ENCODE measurements around the gene PTP4A2.
"Not testable (repeated sequence)": the region's sequence is repeated elsewhere in the genome, so short reads cannot be mapped to it uniquely, and the experiment has no call there.

PTP4A2 gene

GRCh38 chr1:31931593-31932225 lies 6.5 kb downstream of the PTP4A2 start:
- no peaks in the 10 kb centered on the region for H3K36me3 ChIP-seq (ENCODE audit: control insufficient read depth, insufficient read depth, low read length, severe bottlenecking)
- peak; percentile 71 for DNase-seq (ENCODE audit: low read depth)
- peak overlapping the region; percentile 59 for H3K4me3 ChIP-seq (ENCODE audit: low read length)
- H3K4me1 ChIP-seq (ENCODE audit: control insufficient read depth, insufficient read depth, low read length), result peaks cover 89% of the 10 kb centered on the region
- no peaks in the 10 kb centered on the region for H3K9me3 ChIP-seq (ENCODE audit: control insufficient read depth, low read length)
- H3K27me3 ChIP-seq (replicated peaks; ENCODE audit: control insufficient read depth, insufficient read depth, low read length), result no peaks in the 10 kb centered on the region
- H3K9ac ChIP-seq (ENCODE audit: low read length), result no peak overlapping the region

GRCh38 chr1:31930836-31931592 lies 7.2 kb downstream of the PTP4A2 start:
- no peak overlapping the region for H3K9ac ChIP-seq (ENCODE audit: low read length)
- no peak for DNase-seq (ENCODE audit: low read depth)
- H3K4me1 ChIP-seq (ENCODE audit: control insufficient read depth, insufficient read depth, low read length), result peaks cover 89% of the 10 kb centered on the region
- no peaks in the 10 kb centered on the region for H3K36me3 ChIP-seq (ENCODE audit: control insufficient read depth, insufficient read depth, low read length, severe bottlenecking)
- H3K27me3 ChIP-seq (replicated peaks; ENCODE audit: control insufficient read depth, insufficient read depth, low read length), result no peaks in the 10 kb centered on the region
- no peaks in the 10 kb centered on the region for H3K9me3 ChIP-seq (ENCODE audit: control insufficient read depth, low read length)
- H3K4me3 ChIP-seq (ENCODE audit: low read length), result peak overlapping the region; percentile 59

- Histone ChIP-seq H3K27me3 (replicated peaks; ENCODE audit: control insufficient read depth, insufficient read depth, low read length) (no peaks in the 10 kb centered on the region), H3K4me1 (ENCODE audit: control insufficient read depth, insufficient read depth, low read length) (peaks cover 81% of the 10 kb centered on the region), H3K4me3 (ENCODE audit: low read length) (no peak overlapping the region), H3K9me3 (ENCODE audit: control insufficient read depth, low read length) (no peaks in the 10 kb centered on the region), H3K36me3 (ENCODE audit: control insufficient read depth, insufficient read depth, low read length, severe bottlenecking) (no peaks in the 10 kb centered on the region), H3K9ac (ENCODE audit: low read length) (no peak overlapping the region)
- DNase-seq (ENCODE audit: low read depth), result no peak
Observed at GRCh38 chr1:31927661-31927980, 10.5 kb downstream of the PTP4A2 start.

- DNase-seq (ENCODE audit: low read depth), result no peak
- Histone ChIP-seq H3K4me3 (ENCODE audit: low read length) (no peak overlapping the region), H3K27me3 (replicated peaks; ENCODE audit: control insufficient read depth, insufficient read depth, low read length) (no peaks in the 10 kb centered on the region), H3K9me3 (ENCODE audit: control insufficient read depth, low read length) (no peaks in the 10 kb centered on the region), H3K4me1 (ENCODE audit: control insufficient read depth, insufficient read depth, low read length) (peaks cover 81% of the 10 kb centered on the region), H3K9ac (ENCODE audit: low read length) (no peak overlapping the region), H3K36me3 (ENCODE audit: control insufficient read depth, insufficient read depth, low read length, severe bottlenecking) (no peaks in the 10 kb centered on the region)
Observed at GRCh38 chr1:31926853-31927660, 11.1 kb downstream of the PTP4A2 start.

GRCh38 chr1:31926252-31926651 lies 11.9 kb downstream of the PTP4A2 start:
- no peak for DNase-seq (ENCODE audit: low read depth)
- no peak overlapping the region for H3K4me3 ChIP-seq (ENCODE audit: low read length)
- peaks cover 81% of the 10 kb centered on the region for H3K4me1 ChIP-seq (ENCODE audit: control insufficient read depth, insufficient read depth, low read length)
- no peaks in the 10 kb centered on the region for H3K9me3 ChIP-seq (ENCODE audit: control insufficient read depth, low read length)
- no peaks in the 10 kb centered on the region for H3K36me3 ChIP-seq (ENCODE audit: control insufficient read depth, insufficient read depth, low read length, severe bottlenecking)
- H3K9ac ChIP-seq (ENCODE audit: low read length), result no peak overlapping the region
- H3K27me3 ChIP-seq (replicated peaks; ENCODE audit: control insufficient read depth, insufficient read depth, low read length), result no peaks in the 10 kb centered on the region

GRCh38 chr1:31925824-31926223 lies 12.3 kb downstream of the PTP4A2 start:
- not testable (repeated sequence) for H3K9ac ChIP-seq (ENCODE audit: low read length); DNase-seq (ENCODE audit: low read depth); H3K27me3 ChIP-seq (replicated peaks; ENCODE audit: control insufficient read depth, insufficient read depth, low read length); H3K4me3 ChIP-seq (ENCODE audit: low read length); H3K36me3 ChIP-seq (ENCODE audit: control insufficient read depth, insufficient read depth, low read length, severe bottlenecking); H3K9me3 ChIP-seq (ENCODE audit: control insufficient read depth, low read length)
- H3K4me1 ChIP-seq (ENCODE audit: control insufficient read depth, insufficient read depth, low read length), result peaks cover 81% of the 10 kb centered on the region

GRCh38 chr1:31924839-31925238 lies 13.3 kb downstream of the PTP4A2 start:
- Histone ChIP-seq H3K4me3 (ENCODE audit: low read length) (no peak overlapping the region), H3K4me1 (ENCODE audit: control insufficient read depth, insufficient read depth, low read length) (peaks cover 76% of the 10 kb centered on the region), H3K27me3 (replicated peaks; ENCODE audit: control insufficient read depth, insufficient read depth, low read length) (no peaks in the 10 kb centered on the region), H3K36me3 (ENCODE audit: control insufficient read depth, insufficient read depth, low read length, severe bottlenecking) (no peaks in the 10 kb centered on the region), H3K9ac (ENCODE audit: low read length) (no peak overlapping the region), H3K9me3 (ENCODE audit: control insufficient read depth, low read length) (no peaks in the 10 kb centered on the region)
- no peak for DNase-seq (ENCODE audit: low read depth)

- DNase-seq (ENCODE audit: low read depth), result no peak
- no peaks in the 10 kb centered on the region for H3K9me3 ChIP-seq (ENCODE audit: control insufficient read depth, low read length)
- H3K4me1 ChIP-seq (ENCODE audit: control insufficient read depth, insufficient read depth, low read length), result peaks cover 68% of the 10 kb centered on the region
Observed at GRCh38 chr1:31923901-31924535, 14.2 kb downstream of the PTP4A2 start.

GRCh38 chr1:31920956-31921355 lies 17.2 kb downstream of the PTP4A2 start:
- Histone ChIP-seq H3K27me3 (replicated peaks; ENCODE audit: control insufficient read depth, insufficient read depth, low read length) (no peaks in the 10 kb centered on the region), H3K9ac (ENCODE audit: low read length) (no peak overlapping the region)
- no peak for DNase-seq (ENCODE audit: low read depth)

More at GRCh38 chr1:31923901-31924535, 14.2 kb downstream of the PTP4A2 start:
- Histone ChIP-seq H3K4me3 (ENCODE audit: low read length) (no peak overlapping the region), H3K9ac (ENCODE audit: low read length) (peak overlapping the region; percentile 3), H3K27me3 (replicated peaks; ENCODE audit: control insufficient read depth, insufficient read depth, low read length) (no peaks in the 10 kb centered on the region), H3K36me3 (ENCODE audit: control insufficient read depth, insufficient read depth, low read length, severe bottlenecking) (peaks cover 5% of the 10 kb centered on the region)

GRCh38 chr1:31919591-31919990 lies 18.6 kb downstream of the PTP4A2 start:
- peaks cover 45% of the 10 kb centered on the region for H3K36me3 ChIP-seq (ENCODE audit: control insufficient read depth, insufficient read depth, low read length, severe bottlenecking)
- H3K27me3 ChIP-seq (replicated peaks; ENCODE audit: control insufficient read depth, insufficient read depth, low read length), result no peaks in the 10 kb centered on the region
- DNase-seq (ENCODE audit: low read depth), result no peak
- no peak overlapping the region for H3K4me3 ChIP-seq (ENCODE audit: low read length)
- no peak overlapping the region for H3K9ac ChIP-seq (ENCODE audit: low read length)
- H3K4me1 ChIP-seq (ENCODE audit: control insufficient read depth, insufficient read depth, low read length), result peaks cover 39% of the 10 kb centered on the region
- no peaks in the 10 kb centered on the region for H3K9me3 ChIP-seq (ENCODE audit: control insufficient read depth, low read length)

More at GRCh38 chr1:31920956-31921355, 17.2 kb downstream of the PTP4A2 start:
- H3K4me3 ChIP-seq (ENCODE audit: low read length), result no peak overlapping the region
- peaks cover 31% of the 10 kb centered on the region for H3K36me3 ChIP-seq (ENCODE audit: control insufficient read depth, insufficient read depth, low read length, severe bottlenecking)
- peaks cover 47% of the 10 kb centered on the region for H3K4me1 ChIP-seq (ENCODE audit: control insufficient read depth, insufficient read depth, low read length)
- H3K9me3 ChIP-seq (ENCODE audit: control insufficient read depth, low read length), result no peaks in the 10 kb centered on the region

GRCh38 chr1:31915438-31915837 lies 22.7 kb downstream of the PTP4A2 start:
- no peaks in the 10 kb centered on the region for H3K27me3 ChIP-seq (replicated peaks; ENCODE audit: control insufficient read depth, insufficient read depth, low read length)
- peaks cover 85% of the 10 kb centered on the region for H3K36me3 ChIP-seq (ENCODE audit: control insufficient read depth, insufficient read depth, low read length, severe bottlenecking)
- H3K9me3 ChIP-seq (ENCODE audit: control insufficient read depth, low read length), result no peaks in the 10 kb centered on the region
- DNase-seq (ENCODE audit: low read depth), result no peak
- no peak overlapping the region for H3K9ac ChIP-seq (ENCODE audit: low read length)
- H3K4me1 ChIP-seq (ENCODE audit: control insufficient read depth, insufficient read depth, low read length), result peaks cover 24% of the 10 kb centered on the region
- no peak overlapping the region for H3K4me3 ChIP-seq (ENCODE audit: low read length)

Measured in adipocyte (in vitro differentiated cells).